Measurements from ENCODE around the gene HSPB7.
"Not testable (repeated sequence)": the region's sequence is repeated elsewhere in the genome, so short reads cannot be mapped to it uniquely, and the experiment has no call there.

The HSPB7 gene

GRCh38 chr1:16017461-16018303 lies at the start of gene HSPB7:
Gene HSPB7, minus strand, starts transcription at chr1:16018043. Its CDS starts 80 bp downstream, at chr1:16017963.
- DNase-seq (ENCODE audit: low read depth in 2 of 2) = no peak

- no peak for DNase-seq (ENCODE audit: low read depth in 2 of 2)
Observed at GRCh38 chr1:16067127-16067768, 49.4 kb upstream of the HSPB7 start.

GRCh38 chr1:16066245-16066644 lies 48.4 kb upstream of the HSPB7 start:
- no peak for DNase-seq (ENCODE audit: low read depth in 2 of 2)

- no peak for DNase-seq (ENCODE audit: low read depth in 2 of 2)
Observed at GRCh38 chr1:16065269-16065576, 47.4 kb upstream of the HSPB7 start.

- no peak for DNase-seq (ENCODE audit: low read depth in 2 of 2)
Observed at GRCh38 chr1:16064536-16065268, 46.9 kb upstream of the HSPB7 start.

- no peak for DNase-seq (ENCODE audit: low read depth in 2 of 2)
Observed at GRCh38 chr1:16063921-16064320, 46.1 kb upstream of the HSPB7 start.

DNA sequence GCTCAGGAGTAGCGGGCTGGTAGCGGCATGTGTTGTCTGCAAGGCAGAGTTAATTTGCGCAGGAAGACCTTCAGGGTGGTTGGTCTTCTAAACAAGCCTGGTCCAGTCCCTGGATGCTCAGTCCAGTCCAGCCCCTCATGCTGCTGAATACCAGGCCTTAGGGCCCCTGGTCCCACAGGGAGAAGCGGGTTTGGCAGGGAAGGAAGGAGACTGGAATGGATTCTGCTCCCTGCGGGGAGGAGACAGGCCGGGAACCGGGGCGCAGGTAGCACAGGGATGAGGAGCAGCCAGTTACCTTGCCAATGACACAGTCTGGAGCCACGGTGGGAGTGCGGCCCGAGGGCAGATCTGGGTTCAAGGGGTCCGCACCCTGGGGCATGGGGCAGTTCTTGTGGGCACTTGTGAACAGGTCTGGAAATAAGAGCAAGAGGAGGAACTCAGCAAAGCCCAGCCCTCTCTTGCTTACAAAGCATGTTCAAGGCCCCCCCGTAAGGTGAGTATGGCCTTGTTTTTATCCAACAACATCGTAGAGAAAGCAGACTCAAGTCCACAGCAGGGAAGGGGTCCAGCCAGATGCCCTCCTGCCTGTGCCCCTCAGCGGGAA lies 45.5 kb upstream of the HSPB7 start:
- DNase-seq (ENCODE audit: low read depth in 2 of 2) = no peak

DNA sequence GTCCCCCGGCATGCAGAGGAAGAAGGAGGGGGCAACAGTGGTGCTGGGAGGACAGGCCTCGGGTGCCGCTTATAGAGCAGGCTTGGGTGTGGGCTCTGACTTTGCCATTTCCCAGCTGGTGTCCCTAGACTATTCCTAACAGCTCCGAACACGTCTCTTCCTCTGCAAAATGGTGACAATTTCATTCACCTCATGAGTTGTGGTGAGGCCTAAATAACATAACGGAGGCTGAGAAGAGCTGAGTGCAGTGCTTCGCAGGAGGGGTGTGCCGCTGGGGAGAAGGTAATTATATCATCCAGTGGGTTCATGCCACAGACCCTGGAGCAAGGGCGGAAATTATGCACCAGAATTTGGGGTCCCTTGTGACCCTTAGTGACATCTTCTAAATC lies 44.8 kb upstream of the HSPB7 start:
- not testable (repeated sequence) for DNase-seq (ENCODE audit: low read depth in 2 of 2)

- DNase-seq (ENCODE audit: low read depth in 2 of 2) = not testable (repeated sequence)
Observed at GRCh38 chr1:16061989-16062686, 44.3 kb upstream of the HSPB7 start.

DNA sequence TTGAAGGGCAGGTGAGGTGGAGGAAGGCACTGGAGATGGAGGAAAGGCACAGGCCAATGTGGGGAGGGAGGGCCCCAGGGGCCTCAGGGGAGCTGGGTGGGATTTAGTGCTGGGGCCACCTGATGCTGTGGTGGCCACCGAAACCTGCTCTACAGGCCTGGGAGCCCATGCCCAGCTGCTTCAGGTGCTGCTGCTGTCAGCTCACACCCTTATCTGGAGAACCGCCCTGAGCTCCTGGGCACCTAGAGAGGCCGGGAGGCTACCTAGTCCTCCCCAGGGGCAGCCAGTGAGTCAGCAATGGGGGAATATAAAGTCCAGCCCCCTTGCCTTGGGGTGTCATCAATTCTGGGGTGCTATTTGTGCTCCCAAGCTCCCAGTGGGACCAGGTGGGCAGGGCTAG lies 43.4 kb upstream of the HSPB7 start:
- no peak for DNase-seq (ENCODE audit: low read depth in 2 of 2)

DNA sequence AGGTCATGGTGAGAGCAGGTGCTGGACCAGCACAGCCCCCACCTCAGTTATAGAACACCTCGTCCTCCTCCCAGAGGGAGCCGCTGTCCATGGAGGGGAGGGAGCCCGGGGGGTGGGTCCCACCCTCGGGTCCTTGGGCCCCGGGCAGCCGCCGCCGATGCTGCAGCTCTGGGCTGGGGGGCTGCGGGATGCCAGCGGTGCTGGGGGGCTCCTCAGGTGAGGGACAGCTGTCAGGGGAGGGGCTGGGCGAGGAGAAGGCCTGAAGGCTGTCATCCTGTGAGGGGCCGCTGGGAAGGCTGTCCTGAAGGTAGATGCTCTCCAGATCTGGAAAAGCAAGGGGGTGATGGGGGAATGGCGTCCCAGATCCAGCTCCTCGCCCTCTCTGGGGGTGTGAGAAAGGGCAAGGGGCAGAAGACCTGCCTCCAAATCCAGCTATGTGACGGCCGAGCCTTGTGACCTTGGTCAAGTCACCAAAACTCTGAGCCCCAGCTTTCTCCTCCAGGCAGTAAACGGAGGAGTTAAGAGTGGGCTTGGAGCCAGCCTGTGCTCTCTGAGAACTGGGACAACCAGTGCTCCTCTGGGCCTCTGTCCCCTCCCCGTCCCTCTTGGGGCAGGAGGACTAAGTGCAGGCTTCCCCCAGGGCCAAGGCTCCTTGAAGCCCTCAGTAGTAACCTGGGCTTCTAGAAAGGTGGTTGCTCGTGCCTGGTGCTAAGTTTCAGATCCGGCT lies 40.7 kb upstream of the HSPB7 start:
- DNase-seq (ENCODE audit: low read depth in 2 of 2) = not testable (repeated sequence)

GRCh38 chr1:16057314-16057915 lies 39.6 kb upstream of the HSPB7 start:
- not testable (repeated sequence) for DNase-seq (ENCODE audit: low read depth in 2 of 2)

GRCh38 chr1:16056521-16056912 lies 38.7 kb upstream of the HSPB7 start:
- DNase-seq (ENCODE audit: low read depth in 2 of 2) = not testable (repeated sequence)

DNA sequence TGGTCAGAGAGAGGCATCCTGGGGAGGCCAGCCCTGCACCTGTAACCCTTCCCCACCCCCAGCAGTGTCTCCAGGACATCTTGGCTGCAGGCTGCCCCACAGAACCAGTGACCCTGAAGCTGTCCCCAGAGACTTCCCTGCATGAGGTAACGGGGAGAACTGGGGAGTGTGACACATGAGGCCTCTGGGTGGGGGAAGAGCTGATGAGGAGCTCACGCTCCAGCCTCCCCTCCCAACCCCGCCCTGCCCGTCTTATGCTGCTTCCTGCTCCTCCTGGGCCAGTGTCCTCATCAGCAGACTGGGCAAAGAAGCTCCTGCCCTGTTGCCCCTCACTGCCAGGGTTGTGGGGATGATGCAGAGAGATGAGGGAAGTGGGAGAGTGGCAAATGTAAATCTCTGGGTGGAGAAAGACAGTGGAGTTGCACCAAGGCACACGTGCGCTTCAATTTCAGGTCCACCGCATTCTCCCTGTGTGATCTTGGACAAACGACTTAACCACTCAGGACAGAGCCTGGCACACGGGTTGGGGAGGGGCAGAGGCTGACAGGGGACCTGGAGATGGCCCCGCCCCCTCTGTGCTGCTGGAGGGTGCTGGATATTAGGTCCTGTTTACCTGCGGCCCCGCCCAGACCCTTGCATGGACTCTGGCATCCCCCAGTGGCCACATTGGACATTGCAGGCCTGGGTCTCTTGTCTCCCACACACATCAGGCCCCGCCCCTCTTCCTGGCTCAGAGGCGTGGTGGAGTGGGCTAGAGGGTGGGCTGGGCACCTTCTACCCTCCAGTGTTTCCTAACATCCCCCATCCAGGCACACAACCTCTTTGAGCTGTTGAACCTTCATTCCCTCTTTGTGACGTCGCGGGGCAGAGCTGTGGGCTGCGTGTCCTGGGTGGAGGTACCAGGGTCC lies 38.0 kb upstream of the HSPB7 start:
- DNase-seq (ENCODE audit: low read depth in 2 of 2) = peak; percentile 77 to 91

DNA sequence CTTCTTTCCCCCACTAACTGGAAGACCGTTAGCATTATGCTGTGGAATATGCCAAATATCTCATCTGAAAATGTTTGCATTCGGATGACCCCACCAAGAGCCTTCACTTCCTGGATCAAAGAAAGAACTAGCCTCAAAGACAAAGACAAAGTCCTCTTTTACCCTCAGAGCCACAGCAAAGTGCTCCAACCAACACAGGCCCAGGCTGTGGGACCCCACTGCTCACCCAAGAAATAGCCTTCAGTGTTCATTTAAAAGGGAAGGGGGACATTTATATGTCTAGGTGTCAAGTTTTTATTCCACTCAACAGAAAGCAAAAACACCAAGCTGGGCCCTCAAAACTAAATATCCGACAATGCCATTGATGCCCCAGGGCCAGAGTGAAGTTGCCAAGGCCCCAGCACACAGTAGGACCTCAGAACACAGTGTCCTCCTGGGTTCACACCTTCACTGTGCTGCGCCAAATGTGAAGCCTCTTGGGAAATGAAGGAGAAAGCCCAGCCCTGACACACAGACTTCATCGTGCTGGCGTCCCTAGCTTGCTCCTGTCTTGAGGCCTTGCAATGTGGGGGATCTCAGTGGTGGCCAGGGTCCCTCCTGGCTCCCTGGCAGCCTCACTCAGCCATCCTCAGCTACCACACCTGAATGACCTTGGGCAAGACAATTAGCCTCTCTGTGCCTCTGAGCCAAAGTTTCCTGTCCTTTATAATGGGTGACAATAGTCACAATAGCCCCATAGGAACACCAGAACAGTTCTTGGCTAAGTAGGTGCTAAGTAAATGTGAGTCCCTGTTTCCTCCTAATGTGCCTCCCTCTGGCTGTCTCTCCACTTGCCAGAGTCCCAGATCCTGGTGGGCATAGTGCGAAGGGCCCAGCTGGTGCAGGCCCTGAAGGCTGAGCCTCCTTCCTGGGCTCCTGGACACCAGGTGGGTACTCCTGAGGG lies 37.0 kb upstream of the HSPB7 start:
- no peak for DNase-seq (ENCODE audit: low read depth in 2 of 2)

GRCh38 chr1:16053781-16054502 lies 36.1 kb upstream of the HSPB7 start:
- DNase-seq (ENCODE audit: low read depth in 2 of 2) = no peak

GRCh38 chr1:16051949-16052348 lies 34.1 kb upstream of the HSPB7 start:
- not testable (repeated sequence) for DNase-seq (ENCODE audit: low read depth in 2 of 2)

GRCh38 chr1:16051039-16051438 lies 33.2 kb upstream of the HSPB7 start:
- DNase-seq (ENCODE audit: low read depth in 2 of 2) = no peak
